HepG2 (cell line): Measurements from ENCODE around the gene SLC7A6OS. TPM values are rescaled to one million over a fixed set of nuclear protein-coding genes. Genes with fewer than 3 reads are reported as not detected.

Experiments used
- CHCHD3 ChIP-seq: sonication (generic); formaldehyde crosslinking; IDR thresholded peaks from 2 replicates; pipeline ENCODE4 v1.8.0; 2022; ENCODE audit warnings: mild to moderate bottlenecking, missing genetic modification reagents, moderate library complexity
- EED ChIP-seq: sonication (generic); formaldehyde crosslinking; IDR thresholded peaks from 2 replicates; pipeline ENCODE4 v1.5.0; 2020; ENCODE audit warnings: mild to moderate bottlenecking, missing genetic modification reagents
- FLYWCH1 ChIP-seq: sonication (generic); formaldehyde crosslinking; IDR thresholded peaks from 2 replicates; pipeline ENCODE4 v1.8.1; 2023; ENCODE audit warnings: mild to moderate bottlenecking, missing genetic modification reagents
- GPN1 ChIP-seq: sonication (generic); formaldehyde crosslinking; IDR thresholded peaks from 2 replicates; pipeline ENCODE4 v1.5.1; 2020; ENCODE audit warnings: missing genetic modification reagents, borderline replicate concordance
- HDAC1 ChIP-seq: sonication (generic); formaldehyde crosslinking; IDR thresholded peaks from 2 replicates; pipeline ENCODE4 v1.5.1; 2020; ENCODE audit warnings: mild to moderate bottlenecking, missing genetic modification reagents
- HHEX ChIP-seq: IDR thresholded peaks from 2 replicates; pipeline ENCODE4 v1.6.1; 2016; ENCODE audit warnings: control low read depth
- HNRNPK ChIP-seq: fragments of 200-400 bp; formaldehyde crosslinking; IDR thresholded peaks from 2 replicates; pipeline ENCODE4 v1.6.1; 2018; ENCODE audit warnings: low read length, low read depth, moderate library complexity, mild to moderate bottlenecking; ENCODE audit not compliant: poor library complexity, severe bottlenecking
- HNRNPUL1 ChIP-seq: fragments of 200-400 bp; formaldehyde crosslinking; IDR thresholded peaks from 2 replicates; pipeline ENCODE4 v1.6.1; 2017; ENCODE audit warnings: low read depth, mild to moderate bottlenecking, low read length, moderate library complexity
- JDP2 ChIP-seq: sonication (generic); formaldehyde crosslinking; IDR thresholded peaks from 2 replicates; pipeline ENCODE4 v1.8.1; 2022; ENCODE audit warnings: missing genetic modification reagents, borderline replicate concordance
- NFE2 ChIP-seq: sonication (generic); formaldehyde crosslinking; IDR thresholded peaks from 2 replicates; pipeline ENCODE4 v1.4.0; 2020; ENCODE audit warnings: missing genetic modification reagents
- PAWR ChIP-seq: sonication (generic); formaldehyde crosslinking; IDR thresholded peaks from 2 replicates; pipeline ENCODE4 v1.4.0; 2020; ENCODE audit warnings: missing genetic modification reagents, mild to moderate bottlenecking, borderline replicate concordance
- POLR2A ChIP-seq, 2 experiments: IDR thresholded peaks; 2 replicates each; pipeline ENCODE4 v1.6.1; 2011; ENCODE audit warnings: low read depth in 2 of 2, low read length in 2 of 2, mild to moderate bottlenecking in 1 of 2, moderate library complexity in 1 of 2; ENCODE audit not compliant: insufficient read depth in 1 of 2
- RAD21 ChIP-seq: fragments of 450-650 bp; formaldehyde crosslinking; IDR thresholded peaks from 2 replicates; pipeline ENCODE4 v1.5.0; 2020; ENCODE audit warnings: mild to moderate bottlenecking
- RFX3 ChIP-seq: IDR thresholded peaks from 2 replicates; pipeline ENCODE4 v1.6.1; 2016; ENCODE audit warnings: missing biosample characterization, missing genetic modification reagents
- SAP130 ChIP-seq: IDR thresholded peaks from 2 replicates; pipeline ENCODE4 v1.6.1; 2016; ENCODE audit warnings: low read depth
- SMC3 ChIP-seq: IDR thresholded peaks from 2 replicates; pipeline ENCODE4 v1.6.1; 2011; ENCODE audit warnings: low read length, improper control_type of control experiment
- TBX3 ChIP-seq: fragments of 450-650 bp; IDR thresholded peaks from 2 replicates; pipeline ENCODE4 v1.6.1; 2017; ENCODE audit warnings: antibody characterized with exemption, mild to moderate bottlenecking, inconsistent platforms, borderline replicate concordance
- ZBTB39 ChIP-seq: sonication (generic); formaldehyde crosslinking; IDR thresholded peaks from 2 replicates; pipeline ENCODE4 v1.5.0; 2020; ENCODE audit warnings: missing genetic modification reagents
- ZNF180 ChIP-seq: sonication (generic); formaldehyde crosslinking; IDR thresholded peaks from 2 replicates; pipeline ENCODE4 v1.4.0; 2020; ENCODE audit warnings: low read depth, missing genetic modification reagents, borderline replicate concordance
- ZNF280B ChIP-seq: sonication (generic); formaldehyde crosslinking; IDR thresholded peaks from 2 replicates; pipeline ENCODE4 v1.5.0; 2020; ENCODE audit warnings: missing genetic modification reagents, mild to moderate bottlenecking, borderline replicate concordance
- ZNF331 ChIP-seq: sonication (generic); formaldehyde crosslinking; IDR thresholded peaks from 2 replicates; pipeline ENCODE4 v1.4.0; 2020; ENCODE audit warnings: missing genetic modification reagents
- ZNF333 ChIP-seq: sonication (generic); formaldehyde crosslinking; IDR thresholded peaks from 2 replicates; pipeline ENCODE4 v1.4.0; 2020; ENCODE audit warnings: mild to moderate bottlenecking, missing genetic modification reagents, borderline replicate concordance
- ZNF33B ChIP-seq: sonication (generic); formaldehyde crosslinking; IDR thresholded peaks from 2 replicates; pipeline ENCODE4 v1.5.1; 2020; ENCODE audit warnings: mild to moderate bottlenecking, missing genetic modification reagents
- ZNF432 ChIP-seq: sonication (generic); formaldehyde crosslinking; IDR thresholded peaks from 2 replicates; pipeline ENCODE4 v1.5.0; 2020; ENCODE audit warnings: missing genetic modification reagents, mild to moderate bottlenecking, borderline replicate concordance
- ZNF512 ChIP-seq: sonication (generic); formaldehyde crosslinking; IDR thresholded peaks from 2 replicates; pipeline ENCODE4 v1.4.0; 2020; ENCODE audit warnings: mild to moderate bottlenecking, missing genetic modification reagents
- ZNF615 ChIP-seq: sonication (generic); formaldehyde crosslinking; IDR thresholded peaks from 2 replicates; pipeline ENCODE4 v1.5.0; 2020; ENCODE audit warnings: mild to moderate bottlenecking, missing genetic modification reagents, borderline replicate concordance
- ZNF879 ChIP-seq: sonication (generic); formaldehyde crosslinking; IDR thresholded peaks from 2 replicates; pipeline ENCODE4 v1.8.1; 2023; ENCODE audit warnings: missing genetic modification reagents
- polyA plus RNA-seq, 8 experiments: library from polyadenylated mRNA; depleted of rRNA in 3 of 8; stranded (reverse) in 7 of 8; unstranded in 1 of 8; fragments of >200 nt; fragmentation: Illumina TruSeq in 4 of 8; extraction: Trizol in 4 of 8; gene quantifications; 2 replicates each; pipeline versions ENCODE4 v1.2.1 to v1.2.3, GENCODE V29; 2011 to 2016; ENCODE audit warnings: low read depth in 4 of 8, missing spikeins in 1 of 8, mixed read lengths in 1 of 8; ENCODE audit not compliant: insufficient read depth in 1 of 8
- total RNA-seq, 5 experiments: library from RNA; depleted of rRNA; stranded (reverse); fragments of >200 nt; fragmentation: Illumina TruSeq; extraction: Trizol; gene quantifications; 2 replicates each; pipeline ENCODE4 v1.2.3, GENCODE V29; 2016; ENCODE audit warnings: low read depth in 1 of 5

SLC7A6OS gene
- total and polyA plus RNA-seq, 2 of the 13 experiments (the other 11 are each of a cell fraction or from before 2014, with no cell fraction given): 11.2 to 21.5 TPM

- TF ChIP-seq ZNF33B (no peak), SMC3 (peak; percentile 96), ZNF331 (peak; percentile 69), ZNF615 (CRISPR knock-in tag) (no peak), JDP2 (CRISPR knock-in tag) (no peak), ZNF333 (CRISPR knock-in tag) (no peak), ZNF180 (CRISPR knock-in tag) (no peak), RFX3 (CRISPR knock-in tag) (no peak), NFE2 (CRISPR knock-in tag) (no peak), HHEX (CRISPR knock-in tag) (no peak), GPN1 (no peak), CHCHD3 (CRISPR knock-in tag) (no peak), ZNF432 (CRISPR knock-in tag) (no peak), ZNF280B (no peak), EED (CRISPR knock-in tag) (no peak), SAP130 (peak; percentile 64), RAD21 (CRISPR knock-in tag) (peak; percentile 96), ZNF879 (peak; percentile 56; the same call in 1 of the 2 replicates), HNRNPUL1 (no peak), POLR2A (IDR thresholded peaks at IDR 0.05; ENCODE audit: insufficient read depth in 1 of 2, low read depth in 2 of 2, low read length in 2 of 2) (no peak), ZBTB39 (CRISPR knock-in tag) (no peak), PAWR (CRISPR knock-in tag) (peak; percentile 48; the same call in 1 of the 2 replicates), HNRNPK (no peak), HDAC1 (CRISPR knock-in tag) (no peak; the same call in 1 of the 2 replicates), FLYWCH1 (no peak), ZNF512 (no peak), TBX3 (no peak)
These were observed 17.6 kb upstream of the SLC7A6OS start (continued) for GRCh38 chr16:68328151-68328859.
